Measurements from ENCODE around the gene DIO3. TPM values are rescaled to one million over a fixed set of nuclear protein-coding genes. Genes with fewer than 3 reads are reported as not detected.

DIO3 gene
- total RNA-seq, 1 experiment from 2014 or later = 4.4 TPM

GRCh38 chr14:101591582-101591981 lies 30.3 kb downstream of the DIO3 start:
- in situ Hi-C loops (cut with HindIII; ENCODE audit: low pct_unique_long_range_greater_than_20kb, low sequenced_read_pairs) = no loop called here

GRCh38 chr14:101593411-101594238 lies 32.3 kb downstream of the DIO3 start:
- CTCF ChIA-PET = no interaction called here
- POLR2A ChIA-PET = no interaction called here
- no TSS peak for BruUV-seq (replicated peaks)

More at GRCh38 chr14:101591582-101591981, 30.3 kb downstream of the DIO3 start:
- no peaks in the 10 kb centered on the region for H3K9me3 ChIP-seq (ENCODE audit: control insufficient read depth, insufficient read depth, low read depth, low read length)
- ChIA-PET CTCF (no interaction called here), POLR2A (no interaction called here)
- H3K36me3 ChIP-seq (ENCODE audit: control insufficient read depth, insufficient read depth, low read length) = no peaks in the 10 kb centered on the region
- ATAC-seq (no peak), DNase-seq (ENCODE audit: low read depth, low spot score) (no peak)
- H3K27me3 ChIP-seq (ENCODE audit: control insufficient read depth, insufficient read depth, low read length) = no peaks in the 10 kb centered on the region
- H3K27ac ChIP-seq (ENCODE audit: low read length) = no peak overlapping the region
- BruUV-seq (replicated peaks) = no TSS peak
- no peak overlapping the region for H3K4me3 ChIP-seq (ENCODE audit: low read depth in 2 of 2, low read length in 2 of 2)
- no peaks in the 10 kb centered on the region for H3K4me1 ChIP-seq (ENCODE audit: control insufficient read depth, insufficient read depth, low read length)
- intact Hi-C loops (cut with micrococcal nuclease; ENCODE audit: unreplicated experiment) = no loop called here
- no peak for TF ChIP-seq POLR2AphosphoS5 (IDR thresholded peaks at IDR 0.05; ENCODE audit: low read depth, low read length)
- no peak for TF ChIP-seq SIN3A (IDR thresholded peaks at IDR 0.05; ENCODE audit: borderline replicate concordance, insufficient read depth, low read depth, low read length)
- no peak for TF ChIP-seq CTCF (IDR thresholded peaks at IDR 0.05)
- TF ChIP-seq REST (IDR thresholded peaks at IDR 0.05; ENCODE audit: insufficient read depth in 1 of 2, low read depth in 2 of 2, low read length in 1 of 2) = no peak
- TF ChIP-seq TCF7L2 (IDR thresholded peaks at IDR 0.05; ENCODE audit: low read depth, low read length) = no peak

More at GRCh38 chr14:101593411-101594238, 32.3 kb downstream of the DIO3 start:
- no peaks in the 10 kb centered on the region for H3K9me3 ChIP-seq (ENCODE audit: control insufficient read depth, insufficient read depth, low read depth, low read length)
- in situ Hi-C loops (cut with HindIII; ENCODE audit: low pct_unique_long_range_greater_than_20kb, low sequenced_read_pairs) (no loop called here), intact Hi-C loops (cut with micrococcal nuclease; ENCODE audit: unreplicated experiment) (no loop called here)
- no peak for ATAC-seq
- no peaks in the 10 kb centered on the region for H3K27me3 ChIP-seq (ENCODE audit: control insufficient read depth, insufficient read depth, low read length)
- no peaks in the 10 kb centered on the region for H3K36me3 ChIP-seq (ENCODE audit: control insufficient read depth, insufficient read depth, low read length)
- no peak overlapping the region for H3K27ac ChIP-seq (ENCODE audit: low read length)
- no peak for DNase-seq (ENCODE audit: low read depth, low spot score)
- H3K4me1 ChIP-seq (ENCODE audit: control insufficient read depth, insufficient read depth, low read length) = no peaks in the 10 kb centered on the region
- no peak overlapping the region for H3K4me3 ChIP-seq (ENCODE audit: low read depth in 2 of 2, low read length in 2 of 2)
- TF ChIP-seq REST (IDR thresholded peaks at IDR 0.05; ENCODE audit: insufficient read depth in 1 of 2, low read depth in 2 of 2, low read length in 1 of 2) (no peak), SIN3A (IDR thresholded peaks at IDR 0.05; ENCODE audit: borderline replicate concordance, insufficient read depth, low read depth, low read length) (no peak), CTCF (IDR thresholded peaks at IDR 0.05) (no peak), POLR2AphosphoS5 (IDR thresholded peaks at IDR 0.05; ENCODE audit: low read depth, low read length) (no peak), TCF7L2 (IDR thresholded peaks at IDR 0.05; ENCODE audit: low read depth, low read length) (no peak)
